HG02763 (cell line): ENCODE results near the gene GPC2.
"Not testable (repeated sequence)": the region's sequence is repeated elsewhere in the genome, so short reads cannot be mapped to it uniquely, and the experiment has no call there.

Source experiments
- ATAC-seq: cut with Tn5 transposase; IDR thresholded peaks from one replicate; pipeline ENCODE4 v1.9.1; 2021; ENCODE audit warnings: mild to moderate bottlenecking, moderate library complexity; ENCODE audit not compliant: unreplicated experiment

Gene GPC2, protein sequence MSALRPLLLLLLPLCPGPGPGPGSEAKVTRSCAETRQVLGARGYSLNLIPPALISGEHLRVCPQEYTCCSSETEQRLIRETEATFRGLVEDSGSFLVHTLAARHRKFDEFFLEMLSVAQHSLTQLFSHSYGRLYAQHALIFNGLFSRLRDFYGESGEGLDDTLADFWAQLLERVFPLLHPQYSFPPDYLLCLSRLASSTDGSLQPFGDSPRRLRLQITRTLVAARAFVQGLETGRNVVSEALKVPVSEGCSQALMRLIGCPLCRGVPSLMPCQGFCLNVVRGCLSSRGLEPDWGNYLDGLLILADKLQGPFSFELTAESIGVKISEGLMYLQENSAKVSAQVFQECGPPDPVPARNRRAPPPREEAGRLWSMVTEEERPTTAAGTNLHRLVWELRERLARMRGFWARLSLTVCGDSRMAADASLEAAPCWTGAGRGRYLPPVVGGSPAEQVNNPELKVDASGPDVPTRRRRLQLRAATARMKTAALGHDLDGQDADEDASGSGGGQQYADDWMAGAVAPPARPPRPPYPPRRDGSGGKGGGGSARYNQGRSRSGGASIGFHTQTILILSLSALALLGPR

DNA sequence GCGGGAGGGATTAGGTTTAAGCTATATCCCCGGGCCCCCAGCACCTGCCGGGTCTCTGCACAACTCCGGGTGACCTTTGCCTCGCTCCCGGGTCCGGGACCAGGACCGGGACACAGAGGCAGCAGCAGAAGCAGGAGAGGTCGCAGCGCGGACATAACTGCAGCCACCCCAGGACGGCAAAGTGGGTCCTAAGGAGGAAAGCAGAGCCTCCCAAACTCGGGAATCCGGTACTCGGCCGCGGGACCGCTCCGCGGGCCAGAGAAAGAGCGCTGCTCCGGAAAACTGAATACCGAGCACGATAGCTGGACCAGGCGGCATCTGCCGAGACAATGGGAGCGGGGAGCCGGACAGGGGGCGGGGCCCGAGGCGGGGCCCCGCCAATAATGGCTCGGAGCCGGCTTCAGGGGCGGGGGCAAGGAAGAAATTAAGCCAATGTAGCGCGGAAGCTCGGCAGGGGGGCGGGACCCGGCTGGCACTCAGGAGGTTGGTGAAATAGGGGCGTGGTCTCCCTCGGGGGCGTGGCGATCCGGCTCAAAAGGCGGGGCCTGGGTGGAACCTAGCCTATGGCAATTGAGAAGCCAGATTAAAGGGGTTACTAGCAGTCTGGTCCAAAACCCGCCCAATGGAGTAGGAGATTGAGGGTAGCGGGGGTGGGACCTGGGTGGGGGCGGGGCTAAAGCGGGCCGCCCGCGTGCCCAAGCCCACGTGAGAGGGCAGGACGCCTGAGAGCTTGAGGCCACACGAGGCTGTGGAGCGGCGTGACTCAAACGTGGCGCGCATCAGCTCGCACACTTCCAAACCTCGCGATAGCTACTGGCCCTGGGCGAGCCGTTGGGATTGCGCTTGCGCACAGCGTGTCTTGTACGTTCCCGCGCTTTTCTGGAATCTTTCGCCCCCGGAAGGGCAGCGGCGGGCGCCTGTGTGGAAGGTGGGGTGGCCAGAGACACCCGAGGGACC lies at the start of gene GPC2, which contains the start of gene STAG3:
Gene GPC2 (minus strand): TSS at position 337 of the 957 bp plus-strand sequence. CDS start 182 bp downstream, at position 155.
Gene STAG3 (plus strand): TSS at position 874 of the 957 bp plus-strand sequence. CDS start 2,639 bp downstream, outside the sequence.
- peak; percentile 86 for ATAC-seq

DNA sequence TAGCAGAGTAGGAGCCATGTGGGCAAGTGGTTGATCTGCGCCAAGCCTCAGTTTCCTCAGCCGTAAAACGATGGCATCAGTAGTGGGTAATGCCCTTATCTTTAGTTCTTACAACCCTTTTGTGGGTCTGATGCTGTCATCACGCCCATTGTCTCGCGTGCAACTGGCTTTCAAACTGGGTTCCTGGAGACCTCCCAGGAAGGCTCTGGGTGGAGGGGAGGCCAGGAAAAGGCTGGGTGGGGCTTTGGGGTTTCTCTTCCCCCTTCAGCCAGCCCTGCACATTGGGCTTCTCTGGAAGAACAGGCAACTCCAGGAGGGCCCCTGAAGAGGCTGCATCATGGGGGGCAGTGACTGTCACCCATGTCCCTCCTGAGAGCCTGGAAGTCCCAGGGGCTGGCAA lies 47.7 kb upstream of the GPC2 start:
- ATAC-seq = not testable (repeated sequence)

DNA sequence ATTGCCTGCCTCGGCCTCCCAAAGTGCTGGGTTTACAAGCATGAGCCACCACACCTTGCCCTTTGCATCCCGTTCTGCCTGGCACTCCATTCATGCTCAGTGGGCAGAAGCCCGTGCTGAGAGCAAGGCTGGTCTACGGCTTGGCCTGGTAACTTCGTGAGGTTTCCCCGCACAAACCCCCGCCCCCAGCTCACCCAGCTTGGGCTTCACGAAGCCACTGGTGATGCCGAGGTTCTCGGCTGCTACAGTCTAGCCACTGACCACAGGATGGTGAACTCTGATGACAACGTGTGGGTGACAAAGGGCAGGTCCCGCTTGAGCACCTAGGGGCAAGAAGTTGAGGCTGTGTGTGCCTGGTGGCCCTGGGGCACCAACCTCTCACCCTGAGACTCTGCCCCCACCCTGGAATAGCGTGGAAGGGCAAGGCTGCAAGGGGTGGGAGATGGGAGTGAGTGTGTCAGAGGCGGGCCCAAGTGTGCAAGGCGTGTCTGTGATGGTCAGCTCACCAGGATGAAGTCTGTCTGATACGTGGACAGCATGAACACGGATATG lies 46.3 kb upstream of the GPC2 start:
- ATAC-seq = not testable (repeated sequence)

DNA sequence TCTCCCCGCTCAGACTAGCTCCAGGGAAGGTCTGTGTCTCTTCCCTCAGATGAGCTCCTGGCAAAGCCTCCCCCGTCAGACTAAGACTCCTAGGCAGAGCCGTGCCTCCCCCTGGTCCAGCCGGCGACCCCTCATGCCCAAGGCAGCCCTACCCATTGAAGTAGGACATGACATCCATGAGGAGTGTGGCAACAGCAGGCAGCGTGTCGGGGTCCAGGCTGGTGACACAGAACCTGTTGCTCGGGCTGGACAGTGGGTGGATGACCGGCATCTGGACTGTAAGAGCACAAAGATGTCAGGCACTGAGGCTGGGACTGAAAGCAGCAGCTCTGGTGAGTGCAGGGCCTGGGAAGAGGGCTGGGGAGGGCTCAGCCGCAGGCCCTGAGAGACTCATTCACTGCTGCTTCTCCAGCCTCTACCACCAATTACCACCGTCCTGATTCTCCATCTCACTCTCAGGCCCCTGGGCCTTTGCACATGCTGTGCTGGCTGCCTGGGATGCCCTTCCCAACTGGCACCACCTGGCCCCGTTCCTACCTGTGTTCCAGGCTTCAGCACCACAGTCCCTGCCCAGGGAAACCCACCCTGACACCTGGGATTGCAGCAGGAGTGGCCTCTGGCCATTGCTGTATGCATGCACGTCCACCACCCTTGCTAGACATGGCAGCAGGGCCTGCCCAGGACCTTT lies 45.4 kb upstream of the GPC2 start:
- ATAC-seq = no peak

DNA sequence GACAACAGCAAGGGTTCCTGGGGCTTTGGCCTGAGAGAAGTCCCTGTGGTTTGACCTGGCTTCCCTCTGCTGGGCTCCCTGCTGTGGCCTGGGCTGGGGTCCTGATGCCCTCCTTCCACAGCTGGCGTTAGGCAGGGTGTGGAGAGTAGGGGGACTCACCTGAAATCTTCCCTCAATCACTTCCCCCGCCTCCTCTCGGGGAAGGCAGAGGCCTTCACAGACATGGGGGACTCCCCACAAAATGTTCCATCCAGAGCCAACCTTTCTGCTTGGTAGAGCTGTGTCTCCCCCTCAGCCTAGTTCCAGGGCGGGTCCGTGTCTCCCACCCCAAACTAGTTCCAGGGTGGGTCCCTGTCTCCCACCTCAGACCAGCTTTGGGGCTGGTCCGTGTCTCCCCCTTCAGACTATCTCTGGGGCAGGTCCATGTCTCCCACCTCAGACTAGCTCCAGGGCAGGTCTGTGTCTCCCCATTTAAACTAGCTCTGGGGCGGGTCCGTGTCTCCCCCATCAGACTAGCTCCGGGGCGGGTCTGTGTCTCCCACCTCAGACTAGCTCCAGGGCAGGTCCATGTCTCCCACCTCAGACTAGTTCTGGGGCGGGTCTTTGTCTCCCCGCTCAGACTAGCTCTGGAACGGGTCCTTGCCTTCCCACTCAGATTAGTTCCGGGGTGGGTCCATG lies 44.7 kb upstream of the GPC2 start:
- no peak for ATAC-seq

DNA sequence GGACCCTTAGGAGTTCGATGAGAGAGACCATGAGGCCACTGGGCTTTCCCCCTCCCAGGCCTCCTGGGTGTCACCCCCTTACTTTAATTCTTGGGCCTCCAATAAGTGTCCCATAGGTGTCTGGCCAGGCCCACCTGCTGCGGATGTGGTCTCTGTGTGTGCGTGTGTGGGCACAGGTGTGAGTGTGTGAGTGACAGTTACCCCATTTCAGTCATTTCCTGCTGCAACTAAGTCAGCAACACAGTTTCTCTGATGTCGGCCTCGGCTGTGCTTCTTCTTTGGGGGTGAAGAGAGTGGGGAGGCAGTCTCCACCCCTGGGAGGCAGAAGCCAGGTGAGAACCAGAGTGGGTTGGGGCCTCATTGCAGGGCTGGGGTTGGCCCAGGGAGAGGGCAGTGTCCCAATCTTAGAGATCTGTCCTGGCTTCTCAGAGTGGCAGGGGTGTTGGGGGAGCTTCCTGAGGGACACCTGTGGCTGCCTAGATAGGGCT lies 44.1 kb upstream of the GPC2 start:
- peak; percentile 45 for ATAC-seq

DNA sequence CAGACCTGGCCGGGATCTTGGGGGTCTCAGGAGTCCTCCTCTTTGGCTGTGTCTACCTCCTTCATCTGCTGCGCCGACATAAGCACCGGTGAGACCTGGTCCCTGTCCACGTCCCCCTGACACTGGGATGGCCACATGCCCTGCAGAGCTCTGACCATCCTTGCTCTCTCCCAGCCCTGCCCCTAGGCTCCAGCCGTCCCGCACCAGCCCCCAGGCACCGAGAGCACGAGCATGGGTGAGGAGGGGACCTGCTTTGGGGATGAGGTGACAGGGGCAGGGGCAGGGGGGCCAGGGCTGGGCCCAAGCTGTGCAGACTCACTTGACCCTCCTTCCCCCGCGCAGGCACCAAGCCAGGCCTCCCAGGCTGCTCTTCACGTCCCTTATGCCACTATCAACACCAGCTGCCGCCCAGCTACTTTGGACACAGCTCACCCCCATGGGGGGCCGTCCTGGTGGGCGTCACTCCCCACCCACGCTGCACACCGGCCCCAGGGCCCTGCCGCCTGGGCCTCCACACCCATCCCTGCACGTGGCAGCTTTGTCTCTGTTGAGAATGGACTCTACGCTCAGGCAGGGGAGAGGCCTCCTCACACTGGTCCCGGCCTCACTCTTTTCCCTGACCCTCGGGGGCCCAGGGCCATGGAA lies 43.5 kb upstream of the GPC2 start:
- peak; percentile 6 for ATAC-seq

DNA sequence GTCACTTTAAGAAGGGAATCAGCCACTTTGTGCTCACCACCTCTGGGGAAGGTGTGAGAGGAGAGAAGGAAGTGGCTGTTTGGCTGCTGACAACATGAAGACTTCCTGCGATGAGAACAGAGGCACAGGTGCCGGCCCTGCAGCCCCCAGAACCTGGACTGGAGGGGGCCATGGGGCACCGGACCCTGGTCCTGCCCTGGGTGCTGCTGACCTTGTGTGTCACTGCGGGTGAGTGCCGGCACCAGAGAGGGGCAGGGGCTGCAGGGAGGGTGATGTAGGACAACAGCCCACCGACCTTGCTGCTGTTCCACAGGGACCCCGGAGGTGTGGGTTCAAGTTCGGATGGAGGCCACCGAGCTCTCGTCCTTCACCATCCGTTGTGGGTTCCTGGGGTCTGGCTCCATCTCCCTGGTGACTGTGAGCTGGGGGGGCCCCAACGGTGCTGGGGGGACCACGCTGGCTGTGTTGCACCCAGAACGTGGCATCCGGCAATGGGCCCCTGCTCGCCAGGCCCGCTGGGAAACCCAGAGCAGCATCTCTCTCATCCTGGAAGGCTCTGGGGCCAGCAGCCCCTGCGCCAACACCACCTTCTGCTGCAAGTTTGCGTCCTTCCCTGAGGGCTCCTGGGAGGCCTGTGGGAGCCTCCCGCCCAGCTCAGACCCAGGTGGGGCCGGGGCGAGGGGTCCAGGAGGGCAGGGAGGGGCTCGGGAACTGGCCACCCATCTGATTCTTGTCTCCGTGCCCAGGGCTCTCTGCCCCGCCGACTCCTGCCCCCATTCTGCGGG lies 42.8 kb upstream of the GPC2 start, which contains the start of gene PVRIG:
Gene PVRIG (plus strand): TSS at position 149 of the 785 bp plus-strand sequence. CDS start 22 bp downstream, at position 171.
- ATAC-seq = not testable (repeated sequence)

DNA sequence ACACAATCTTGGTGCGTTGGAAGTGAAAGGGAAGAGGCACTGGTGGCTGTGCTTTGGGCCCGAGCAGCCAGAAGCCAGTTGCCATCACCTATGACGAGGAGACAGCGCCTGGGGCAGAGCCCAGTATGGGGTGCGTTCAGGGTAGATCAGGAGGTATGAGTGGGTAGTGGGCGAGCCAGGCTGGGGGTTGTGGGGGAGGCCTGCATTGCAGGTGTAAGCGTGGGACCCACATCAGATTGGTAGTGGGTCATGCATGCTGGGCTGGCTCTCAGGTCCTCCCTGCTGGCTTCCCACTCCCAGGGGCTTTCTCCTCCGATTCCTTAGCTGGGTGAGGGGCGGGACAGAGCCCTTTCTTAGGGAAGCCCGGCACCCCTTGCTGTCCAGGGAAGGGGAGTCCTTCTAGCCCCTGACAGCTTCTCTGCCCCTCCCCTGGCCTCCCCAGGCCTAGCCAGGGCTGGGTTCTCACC lies 42.1 kb upstream of the GPC2 start:
- ATAC-seq = no peak

DNA sequence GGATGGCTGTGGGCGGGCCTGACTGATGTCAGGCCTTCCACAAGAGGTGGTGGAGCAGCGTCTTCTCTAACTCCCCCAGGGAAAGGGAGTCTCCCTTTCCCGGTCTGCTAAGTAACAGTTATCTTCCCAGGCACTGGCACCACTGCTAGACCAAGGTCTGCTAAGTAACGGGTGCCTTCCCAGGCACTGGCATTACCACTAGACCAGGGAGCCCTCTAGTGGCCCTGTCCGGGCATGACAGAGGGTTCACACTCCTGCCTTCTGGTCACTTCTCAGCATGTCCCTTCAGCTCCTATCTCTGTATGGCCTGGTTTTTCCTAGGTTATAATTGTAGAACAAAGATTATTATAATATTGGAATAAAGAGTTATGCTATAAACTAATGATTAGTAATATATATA lies 40.8 kb upstream of the GPC2 start:
- ATAC-seq = peak; percentile 8

DNA sequence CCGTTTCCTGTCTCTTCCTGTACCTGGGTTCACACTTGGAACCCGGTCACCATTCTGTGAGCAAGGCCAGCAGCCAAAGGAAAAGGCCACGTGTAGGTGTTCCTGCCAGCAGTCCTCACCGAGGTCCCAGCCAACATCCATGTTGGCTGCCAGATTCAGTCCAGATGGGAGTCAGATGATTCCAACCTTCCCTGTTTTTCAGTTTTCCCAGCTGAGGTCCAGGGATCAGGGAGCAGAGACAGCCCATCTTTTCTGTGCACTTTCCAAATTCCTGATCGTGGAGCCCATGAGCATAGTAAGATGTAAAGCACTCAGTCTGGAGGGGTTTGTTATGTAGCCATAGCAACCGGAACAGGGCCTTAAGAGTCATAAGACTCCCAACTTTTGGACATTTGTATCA lies 38.7 kb upstream of the GPC2 start:
- ATAC-seq = no peak

DNA sequence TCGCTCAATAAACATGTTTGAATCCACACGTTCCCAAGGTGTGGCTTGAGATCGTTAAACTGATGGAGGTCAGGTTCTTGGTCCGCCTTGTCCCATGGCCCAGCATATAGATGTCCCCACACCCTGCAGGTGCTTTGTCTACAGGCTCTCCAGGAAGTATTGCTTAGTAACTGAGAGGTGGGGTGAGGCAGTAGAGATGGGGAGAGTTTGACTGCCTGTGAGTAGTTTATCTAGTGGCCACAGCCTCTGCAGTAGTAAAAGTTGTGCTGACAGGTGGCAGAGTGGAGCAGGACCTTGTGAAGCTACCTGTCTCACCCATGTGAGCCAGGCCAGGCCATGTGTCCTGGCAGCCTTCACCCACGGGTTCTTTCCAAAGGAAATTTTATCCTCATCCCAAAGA lies 37.2 kb upstream of the GPC2 start:
- not testable (repeated sequence) for ATAC-seq

DNA sequence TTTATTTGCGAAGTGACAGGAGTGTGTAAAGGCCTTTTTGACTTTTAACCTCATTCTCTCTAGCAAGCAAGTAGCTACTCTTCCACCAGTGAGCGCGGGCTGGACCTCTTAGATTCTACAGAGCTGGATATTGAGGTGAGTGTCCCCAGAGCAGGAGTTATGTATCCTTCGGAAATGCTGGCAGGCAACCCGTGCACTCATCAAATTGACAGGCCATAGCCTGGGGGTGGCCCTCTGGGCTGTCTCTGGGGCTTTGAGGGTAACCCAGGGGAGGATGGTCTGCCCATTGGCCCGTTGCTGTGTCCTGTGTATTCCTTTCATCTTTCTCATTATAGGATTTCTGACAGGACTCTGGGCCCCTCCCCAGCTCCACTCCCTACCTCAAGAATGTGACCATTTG lies 36.5 kb upstream of the GPC2 start:
- ATAC-seq = no peak

DNA sequence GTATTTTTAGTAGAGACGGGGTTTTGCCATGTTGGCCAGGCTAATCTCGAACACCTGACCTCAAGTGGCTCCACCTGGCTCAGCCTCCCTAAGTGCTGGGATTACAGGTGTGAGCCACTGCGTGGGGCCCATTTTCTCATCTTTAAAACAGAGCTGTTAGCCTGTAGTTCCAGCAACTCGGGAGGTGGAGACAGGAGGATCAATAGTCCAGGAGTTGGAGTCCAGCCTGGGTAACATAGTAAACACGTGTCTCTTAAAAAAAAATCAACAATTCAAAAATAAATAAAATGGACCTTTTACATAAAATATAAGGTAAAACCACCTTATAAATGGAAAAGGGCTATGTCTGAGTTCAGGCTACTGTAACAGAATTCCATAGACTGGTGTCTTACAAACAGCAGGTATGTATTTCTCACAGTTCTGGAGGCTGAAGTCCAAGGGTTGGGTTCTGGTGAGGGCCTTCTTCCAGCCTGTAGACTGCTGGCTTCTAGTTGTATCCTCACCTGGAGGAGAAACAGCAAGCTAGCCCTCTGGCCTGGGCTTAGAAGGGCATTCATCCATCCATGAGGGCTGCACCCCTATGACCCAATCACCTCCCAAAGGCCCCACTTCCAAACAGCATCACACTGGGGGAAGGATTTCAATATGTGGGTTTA lies 35.6 kb upstream of the GPC2 start:
- no peak for ATAC-seq

DNA sequence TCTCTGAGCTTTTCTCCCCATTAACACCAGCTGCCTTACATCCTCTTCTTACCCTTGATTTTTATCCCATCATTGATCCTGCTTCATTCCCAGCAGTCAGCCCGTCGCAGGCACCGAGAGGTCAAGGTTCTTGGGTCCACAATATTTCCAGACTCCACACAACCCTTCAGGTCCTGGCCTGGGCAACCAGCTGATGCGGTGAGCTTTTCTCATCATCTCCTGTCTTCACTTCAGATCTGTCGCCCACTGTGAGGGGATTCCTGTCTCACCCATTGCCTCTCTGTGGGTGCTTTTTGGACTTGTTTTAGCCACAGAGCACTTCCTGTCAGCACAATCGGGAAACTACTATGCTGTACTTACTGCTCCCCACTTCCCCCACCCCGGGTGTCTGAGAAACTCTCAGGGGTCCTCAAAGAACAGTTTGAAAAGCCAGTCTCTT lies 34.2 kb upstream of the GPC2 start:
- ATAC-seq = no peak

DNA sequence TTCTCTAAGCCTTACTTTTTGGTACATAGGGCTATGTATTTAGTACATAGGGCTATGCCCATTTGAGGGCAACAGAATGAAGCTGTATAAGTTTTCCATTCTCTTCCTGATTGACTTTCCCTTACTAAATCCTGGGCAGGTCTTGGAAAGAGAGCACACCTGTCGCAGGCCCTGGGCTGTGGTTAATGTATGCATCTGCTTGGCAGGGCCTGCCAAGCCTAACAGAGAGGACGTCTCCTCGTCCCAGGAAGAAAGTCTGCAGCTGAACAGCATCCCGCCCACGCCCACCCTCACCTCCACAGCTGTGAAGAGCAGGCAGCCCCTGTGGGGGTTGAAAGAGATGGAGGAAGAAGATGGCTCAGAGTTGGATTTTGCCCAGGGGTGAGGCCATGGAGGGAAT lies 33.6 kb upstream of the GPC2 start:
- no peak for ATAC-seq

DNA sequence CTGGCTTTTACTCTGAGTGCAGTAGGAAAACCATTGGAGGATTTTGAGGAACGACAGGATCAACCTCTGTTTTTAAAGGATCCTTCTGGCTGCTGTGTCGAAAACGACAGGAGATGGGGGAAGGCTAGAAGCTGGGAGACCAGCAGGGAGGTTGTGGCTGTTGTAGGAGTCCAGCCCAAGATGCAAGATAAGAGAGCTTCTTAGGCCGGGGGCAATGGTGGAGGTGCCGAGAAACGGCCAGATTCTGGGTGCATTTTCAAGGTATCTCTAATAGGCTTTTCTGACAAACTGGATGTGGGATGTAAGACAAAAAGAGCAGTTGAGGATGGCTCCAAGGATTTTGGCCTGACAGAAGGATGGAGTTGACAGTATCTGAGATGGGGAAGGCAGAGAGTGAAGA lies 32.3 kb upstream of the GPC2 start:
- ATAC-seq = no peak
